Measurements from ENCODE around the gene IQCH.

GRCh38 chr15:67504796-67505195 lies 250.2 kb downstream of the IQCH start:
- TF ChIP-seq BHLHE40 (IDR thresholded peaks at IDR 0.05; ENCODE audit: borderline replicate concordance) (no peak), ARNT (IDR thresholded peaks at IDR 0.05) (no peak), NFRKB (IDR thresholded peaks at IDR 0.05) (no peak), L3MBTL2 (conservative IDR thresholded peaks at IDR 0.05) (no peak), FOXA1 (IDR thresholded peaks at IDR 0.05) (no peak), FOXM1 (IDR thresholded peaks at IDR 0.05; ENCODE audit: borderline replicate concordance) (no peak)
